ENCODE data around the gene VPS16.

GRCh38 chr20:2911200-2911599 is 70.7 kb downstream of the VPS16 start:
- TF ChIP-seq CTCF (IDR thresholded peaks at IDR 0.05; ENCODE audit: insufficient read depth, low read length, poor library complexity, severe bottlenecking) (no peak), EZH2phosphoT487 (conservative IDR thresholded peaks at IDR 0.05; ENCODE audit: low read length) (no peak)

Measured in SU-DHL-6 (cell line).